ENCODE data around the gene PPP4C. TPM values are rescaled to one million over a fixed set of nuclear protein-coding genes. Genes with fewer than 3 reads are reported as not detected.
A peak's percentile ranks its signal among the peaks of the same experiment; 100 is the strongest.

The PPP4C gene
- total RNA-seq, 1 donor from 2014 or later, result 141 TPM

- Mint-ChIP-seq H3K36me3 (ENCODE audit: low read depth) (peaks cover 18% of the 10 kb centered on the region), H3K27me3 (ENCODE audit: low read depth) (no peaks in the 10 kb centered on the region), H3K4me3 (peak overlapping the region; percentile 98), H3K4me1 (peaks cover 43% of the 10 kb centered on the region), H3K9me3 (no peaks in the 10 kb centered on the region), H3K27ac (ENCODE audit: unreplicated experiment) (peak overlapping the region; percentile 91)
- DNase-seq (ENCODE audit: low read depth, low spot score), result no peak
- no peak for TF ChIP-seq CTCF (conservative IDR thresholded peaks at IDR 0.05)
Observed at GRCh38 chr16:30065943-30066760, 9.6 kb upstream of the PPP4C start.

GRCh38 chr16:30066761-30067583 is 8.8 kb upstream of the PPP4C start:
- DNase-seq (ENCODE audit: low read depth, low spot score), result no peak
- Mint-ChIP-seq H3K27me3 (ENCODE audit: low read depth) (no peaks in the 10 kb centered on the region), H3K4me1 (peaks cover 43% of the 10 kb centered on the region), H3K4me3 (peak overlapping the region; percentile 98), H3K9me3 (no peaks in the 10 kb centered on the region), H3K27ac (ENCODE audit: unreplicated experiment) (peak overlapping the region; percentile 91), H3K36me3 (ENCODE audit: low read depth) (peaks cover 22% of the 10 kb centered on the region)
- TF ChIP-seq CTCF (conservative IDR thresholded peaks at IDR 0.05), result no peak

GRCh38 chr16:30067584-30067916 is 8.2 kb upstream of the PPP4C start:
- no peak overlapping the region for H3K27ac Mint-ChIP-seq (ENCODE audit: unreplicated experiment)

GRCh38 chr16:30068333-30068732 is 7.5 kb upstream of the PPP4C start:
- Mint-ChIP-seq H3K27ac (ENCODE audit: unreplicated experiment) (no peak overlapping the region), H3K4me3 (peak overlapping the region; percentile 84), H3K27me3 (ENCODE audit: low read depth) (no peaks in the 10 kb centered on the region), H3K4me1 (peaks cover 43% of the 10 kb centered on the region), H3K36me3 (ENCODE audit: low read depth) (peaks cover 25% of the 10 kb centered on the region), H3K9me3 (no peaks in the 10 kb centered on the region)
- no peak for DNase-seq (ENCODE audit: low read depth, low spot score)
- TF ChIP-seq CTCF (conservative IDR thresholded peaks at IDR 0.05), result no peak

More at GRCh38 chr16:30067584-30067916, 8.2 kb upstream of the PPP4C start:
- H3K9me3 Mint-ChIP-seq, result no peaks in the 10 kb centered on the region
- no peaks in the 10 kb centered on the region for H3K27me3 Mint-ChIP-seq (ENCODE audit: low read depth)
- H3K36me3 Mint-ChIP-seq (ENCODE audit: low read depth), result peaks cover 25% of the 10 kb centered on the region
- peaks cover 43% of the 10 kb centered on the region for H3K4me1 Mint-ChIP-seq
- no peak for TF ChIP-seq CTCF (conservative IDR thresholded peaks at IDR 0.05)
- DNase-seq (ENCODE audit: low read depth, low spot score), result no peak
- H3K4me3 Mint-ChIP-seq, result peak overlapping the region; percentile 98

- Mint-ChIP-seq H3K27ac (ENCODE audit: unreplicated experiment) (no peak overlapping the region), H3K27me3 (ENCODE audit: low read depth) (no peaks in the 10 kb centered on the region), H3K36me3 (ENCODE audit: low read depth) (peaks cover 25% of the 10 kb centered on the region), H3K4me1 (peaks cover 37% of the 10 kb centered on the region), H3K4me3 (peak overlapping the region; percentile 84), H3K9me3 (no peaks in the 10 kb centered on the region)
- no peak for DNase-seq (ENCODE audit: low read depth, low spot score)
- TF ChIP-seq CTCF (conservative IDR thresholded peaks at IDR 0.05), result peak; percentile 68
Observed at GRCh38 chr16:30068750-30069610, 6.8 kb upstream of the PPP4C start.
